Neural cell (in vitro differentiated cells): ENCODE results near the gene GET4. TPM values are rescaled to one million over a fixed set of nuclear protein-coding genes. Genes with fewer than 3 reads are reported as not detected.

ENCODE experiments used
- H2AFZ ChIP-seq: fragments of 200-600, 300-800 bp; sonication (generic), shearing (Covaris generic); 2 replicates; pipeline ENCODE4 v1.6.0; 2014; ENCODE audit warnings: low read depth, mild to moderate bottlenecking, antibody characterized with exemption, low read length, moderate library complexity
- H3F3A ChIP-seq: fragments of 200-600 bp; shearing (Covaris generic); 2 replicates; pipeline ENCODE4 v1.6.1; 2016; ENCODE audit warnings: mild to moderate bottlenecking, moderate library complexity, mixed read lengths, antibody characterized with exemption, low read length; ENCODE audit not compliant: insufficient read depth, poor library complexity, severe bottlenecking
- H3K27ac ChIP-seq: fragments of 200-600, 300-800 bp; sonication (generic), shearing (Covaris generic); 2 replicates; pipeline ENCODE4 v1.5.1; 2014; ENCODE audit warnings: mild to moderate bottlenecking, low read length, moderate library complexity
- H3K27me3 ChIP-seq: fragments of 300-800, 200-600 bp; sonication (generic), shearing (Covaris generic); 2 replicates; pipeline ENCODE4 v1.6.0; 2014; ENCODE audit warnings: mild to moderate bottlenecking, low read depth, low read length, moderate library complexity; ENCODE audit not compliant: insufficient read depth
- H3K36me3 ChIP-seq: fragments of 300-800, 200-600 bp; sonication (generic), shearing (Covaris generic); 2 replicates; pipeline ENCODE4 v1.5.1; 2014; ENCODE audit warnings: mild to moderate bottlenecking, antibody characterized with exemption, low read length, moderate library complexity; ENCODE audit not compliant: insufficient read depth
- H3K4me2 ChIP-seq: fragments of 300-800, 200-600 bp; sonication (generic), shearing (Covaris generic); 2 replicates; pipeline ENCODE4 v1.6.0; 2014; ENCODE audit warnings: mild to moderate bottlenecking, low read length
- H3K4me3 ChIP-seq: fragments of 300-800, 200-600 bp; sonication (generic), shearing (Covaris generic); 2 replicates; pipeline ENCODE4 v1.5.1; 2014; ENCODE audit warnings: mild to moderate bottlenecking, low read length, moderate library complexity
- H3K79me2 ChIP-seq: fragments of 200-600 bp; shearing (Covaris generic); replicated peaks from 2 replicates; pipeline ENCODE4 v1.6.0; 2014; ENCODE audit warnings: mild to moderate bottlenecking, low read length, moderate library complexity; ENCODE audit not compliant: insufficient read depth
- H3K9ac ChIP-seq: fragments of 300-800, 200-600 bp; sonication (generic), shearing (Covaris generic); 2 replicates; pipeline ENCODE4 v1.6.1; 2016; ENCODE audit warnings: mild to moderate bottlenecking, low read length, mixed read lengths
- H3K9me2 ChIP-seq: fragments of 200-600 bp; shearing (Covaris generic); 2 replicates; pipeline ENCODE4 v1.6.1; 2016; ENCODE audit warnings: mild to moderate bottlenecking, low read length, mixed read lengths; ENCODE audit not compliant: insufficient read depth
- H3K9me3 ChIP-seq: fragments of 200-600, 300-800 bp; sonication (generic), shearing (Covaris generic); 2 replicates; pipeline ENCODE4 v1.6.1; 2016; ENCODE audit warnings: mild to moderate bottlenecking, mixed run types, low read length, moderate library complexity, mixed read lengths
- H4K20me1 ChIP-seq: fragments of 200-600 bp; shearing (Covaris generic); 2 replicates; pipeline ENCODE4 v1.6.1; 2016; ENCODE audit warnings: mild to moderate bottlenecking, mixed run types; ENCODE audit not compliant: insufficient read depth
- EP300 ChIP-seq: fragments of 450-650 bp; conservative IDR thresholded peaks from 2 replicates; pipeline ENCODE4 v1.6.1; 2014; ENCODE audit warnings: antibody characterized with exemption, mild to moderate bottlenecking, moderate library complexity; ENCODE audit not compliant: poor library complexity, severe bottlenecking
- EZH2 ChIP-seq: fragments of 200-600, 300-800 bp; shearing (Covaris generic), sonication (generic); IDR thresholded peaks from 2 replicates; pipeline ENCODE4 v1.6.1; 2014; ENCODE audit warnings: antibody characterized with exemption, low read length, borderline replicate concordance, mild to moderate bottlenecking; ENCODE audit not compliant: insufficient read depth, poor library complexity, severe bottlenecking
- MXI1 ChIP-seq: fragments of 450-650 bp; conservative IDR thresholded peaks from 2 replicates; pipeline ENCODE4 v1.6.1; 2014; ENCODE audit warnings: antibody characterized with exemption, mild to moderate bottlenecking; ENCODE audit not compliant: poor library complexity, severe bottlenecking
- POLR2AphosphoS5 ChIP-seq: IDR thresholded peaks from 2 replicates; pipeline ENCODE4 v1.6.1; 2012
- RAD21 ChIP-seq: fragments of 450-650 bp; conservative IDR thresholded peaks from 2 replicates; pipeline ENCODE4 v1.6.1; 2014; ENCODE audit warnings: antibody characterized with exemption, mild to moderate bottlenecking, moderate library complexity
- REST ChIP-seq: IDR thresholded peaks from 2 replicates; pipeline ENCODE4 v1.6.1; 2012; ENCODE audit warnings: borderline replicate concordance
- SMC3 ChIP-seq: fragments of 450-650 bp; conservative IDR thresholded peaks from 2 replicates; pipeline ENCODE4 v1.6.1; 2014; ENCODE audit warnings: antibody characterized with exemption, mild to moderate bottlenecking, moderate library complexity; ENCODE audit not compliant: poor library complexity
- TAF1 ChIP-seq: IDR thresholded peaks from 2 replicates; pipeline ENCODE4 v1.6.1; 2012; ENCODE audit warnings: low read depth
- polyA plus RNA-seq: library from polyadenylated mRNA; depleted of rRNA; stranded (reverse); fragments of >200 nt; gene quantifications from 2 replicates; pipeline ENCODE4 v1.2.3, GENCODE V29; 2014
- TF ChIP-seq, protein P1 (sequence below): fragments of 450-650 bp; IDR thresholded peaks from 2 replicates; pipeline ENCODE4 v1.5.1; 2014; ENCODE audit warnings: antibody characterized with exemption, mild to moderate bottlenecking, moderate library complexity; ENCODE audit not compliant: poor library complexity, severe bottlenecking

GET4 gene
- polyA plus RNA-seq, 1 donor from 2014 or later, result 63.8 TPM

DNA sequence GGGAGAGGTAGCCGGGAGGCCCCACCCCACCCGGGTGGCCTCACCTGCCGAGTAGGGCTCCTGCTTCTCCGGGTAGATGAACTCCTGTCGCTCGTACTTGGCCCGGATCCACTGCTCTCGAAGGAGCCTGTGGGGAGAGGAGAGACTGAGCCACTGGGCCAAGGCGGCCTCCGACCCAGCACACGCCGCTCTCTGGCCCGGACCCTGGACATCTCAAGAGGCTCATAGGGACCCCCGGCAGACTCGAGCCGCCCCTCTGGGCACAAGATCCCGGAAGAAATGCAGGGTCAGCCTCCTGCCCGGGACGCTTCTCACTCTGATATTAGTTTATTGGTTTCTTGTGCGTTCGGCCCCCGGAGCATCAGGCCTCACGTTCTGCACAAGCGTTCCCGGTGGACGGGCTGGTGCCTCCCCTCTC is 43.6 kb downstream of the GET4 start:
- TF ChIP-seq EP300 (no peak), EZH2 (no peak), TAF1 (no peak), MXI1 (no peak), SMC3 (no peak), POLR2AphosphoS5 (no peak), REST (no peak), RAD21 (no peak)
- TF ChIP-seq, protein P1, sequence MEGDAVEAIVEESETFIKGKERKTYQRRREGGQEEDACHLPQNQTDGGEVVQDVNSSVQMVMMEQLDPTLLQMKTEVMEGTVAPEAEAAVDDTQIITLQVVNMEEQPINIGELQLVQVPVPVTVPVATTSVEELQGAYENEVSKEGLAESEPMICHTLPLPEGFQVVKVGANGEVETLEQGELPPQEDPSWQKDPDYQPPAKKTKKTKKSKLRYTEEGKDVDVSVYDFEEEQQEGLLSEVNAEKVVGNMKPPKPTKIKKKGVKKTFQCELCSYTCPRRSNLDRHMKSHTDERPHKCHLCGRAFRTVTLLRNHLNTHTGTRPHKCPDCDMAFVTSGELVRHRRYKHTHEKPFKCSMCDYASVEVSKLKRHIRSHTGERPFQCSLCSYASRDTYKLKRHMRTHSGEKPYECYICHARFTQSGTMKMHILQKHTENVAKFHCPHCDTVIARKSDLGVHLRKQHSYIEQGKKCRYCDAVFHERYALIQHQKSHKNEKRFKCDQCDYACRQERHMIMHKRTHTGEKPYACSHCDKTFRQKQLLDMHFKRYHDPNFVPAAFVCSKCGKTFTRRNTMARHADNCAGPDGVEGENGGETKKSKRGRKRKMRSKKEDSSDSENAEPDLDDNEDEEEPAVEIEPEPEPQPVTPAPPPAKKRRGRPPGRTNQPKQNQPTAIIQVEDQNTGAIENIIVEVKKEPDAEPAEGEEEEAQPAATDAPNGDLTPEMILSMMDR, result no peak
- Histone ChIP-seq H3K79me2 (no peaks in the 10 kb centered on the region), H3K9me3 (no peaks in the 10 kb centered on the region), H2AFZ (no peak overlapping the region), H3K4me2 (no peak overlapping the region), H3F3A (no peaks in the 10 kb centered on the region), H3K9ac (no peak overlapping the region), H3K4me3 (no peak overlapping the region), H3K27me3 (no peaks in the 10 kb centered on the region), H3K27ac (no peak overlapping the region), H4K20me1 (no peaks in the 10 kb centered on the region), H3K36me3 (no peaks in the 10 kb centered on the region), H3K9me2 (no peaks in the 10 kb centered on the region)

DNA sequence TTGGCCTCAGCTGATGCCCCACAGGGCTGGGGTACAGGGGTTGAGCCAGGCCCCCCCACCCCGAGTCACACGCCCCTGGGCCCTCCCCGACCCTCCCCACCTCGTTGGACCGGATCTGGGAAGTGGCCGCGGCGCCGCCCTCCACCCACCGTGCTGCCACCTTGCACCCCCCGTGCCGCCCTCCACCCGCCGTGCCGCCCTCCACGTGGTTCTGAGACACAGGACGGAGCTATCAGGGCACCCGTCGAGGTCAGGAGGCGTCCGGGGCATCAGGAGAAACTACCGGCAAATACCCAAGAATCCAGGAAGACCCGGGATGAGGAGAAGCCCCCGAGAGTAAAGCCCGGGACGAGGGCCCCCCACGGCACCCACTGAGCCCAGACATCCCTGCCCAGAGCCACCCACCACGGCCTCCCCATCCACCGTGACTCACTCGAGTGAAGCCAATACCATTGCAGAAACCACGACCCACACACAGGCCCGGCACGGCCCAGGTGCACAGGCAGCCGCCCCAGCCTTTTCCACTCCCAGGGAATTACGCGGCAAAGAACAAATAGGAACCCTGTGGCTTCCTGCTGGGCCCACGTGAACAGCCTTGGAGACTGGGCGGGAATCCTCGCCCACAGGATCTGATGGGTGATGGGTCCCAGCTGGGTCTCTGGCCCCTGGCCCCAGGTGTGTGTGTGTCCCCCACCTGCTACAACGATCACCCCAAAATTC is 44.2 kb downstream of the GET4 start:
- no peak overlapping the region for H2AFZ ChIP-seq
- H3K9me3 ChIP-seq, result no peaks in the 10 kb centered on the region
- TF ChIP-seq EP300, result no peak
- no peaks in the 10 kb centered on the region for H4K20me1 ChIP-seq
- H3K4me2 ChIP-seq, result no peak overlapping the region
- H3K4me3 ChIP-seq, result no peak overlapping the region
- no peak overlapping the region for H3K9ac ChIP-seq
- H3K79me2 ChIP-seq, result no peaks in the 10 kb centered on the region
- H3K27me3 ChIP-seq, result no peaks in the 10 kb centered on the region
- no peak overlapping the region for H3K27ac ChIP-seq
- no peaks in the 10 kb centered on the region for H3F3A ChIP-seq
- H3K36me3 ChIP-seq, result no peaks in the 10 kb centered on the region
- H3K9me2 ChIP-seq, result no peaks in the 10 kb centered on the region

DNA sequence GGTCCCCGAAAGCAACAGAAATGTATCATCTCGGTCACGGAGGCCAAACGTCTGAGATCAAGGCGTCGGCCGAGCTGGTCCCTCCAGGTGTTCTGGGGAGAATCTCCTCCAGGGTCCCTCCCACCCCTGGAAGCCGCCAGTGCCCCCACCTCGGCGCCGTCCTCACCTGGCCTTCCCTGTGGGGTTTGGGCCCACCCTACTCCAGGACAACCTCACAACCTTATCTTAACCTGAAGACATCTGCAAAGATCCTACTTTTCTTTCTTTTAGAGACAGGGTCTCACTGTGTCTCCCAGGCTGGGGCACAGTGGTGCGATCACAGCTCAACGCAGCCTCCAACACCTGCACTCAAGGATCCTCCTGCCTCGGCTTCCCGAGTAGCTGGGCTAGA is 44.7 kb downstream of the GET4 start:
- Histone ChIP-seq H4K20me1 (no peaks in the 10 kb centered on the region), H3K4me3 (no peak overlapping the region), H3K27ac (no peak overlapping the region), H3K9me2 (no peaks in the 10 kb centered on the region), H3F3A (no peaks in the 10 kb centered on the region), H3K27me3 (no peaks in the 10 kb centered on the region), H3K9ac (no peak overlapping the region), H3K79me2 (no peaks in the 10 kb centered on the region), H3K4me2 (no peak overlapping the region), H3K9me3 (no peaks in the 10 kb centered on the region), H2AFZ (no peak overlapping the region), H3K36me3 (no peaks in the 10 kb centered on the region)
- TF ChIP-seq REST (no peak), TAF1 (no peak), EP300 (no peak), SMC3 (no peak), RAD21 (no peak), POLR2AphosphoS5 (no peak), MXI1 (no peak), EZH2 (no peak)
- TF ChIP-seq, protein P1, result no peak
